IPS-18c (cell line): Measurements from ENCODE around the gene PLEKHG5.
A peak's percentile ranks its signal among the peaks of the same experiment; 100 is the strongest.
"Not testable (repeated sequence)": the region's sequence is repeated elsewhere in the genome, so short reads cannot be mapped to it uniquely, and the experiment has no call there.

Source experiments
- H3K4me3 ChIP-seq: 2 replicates; pipeline ENCODE4 v1.7.0; 2013; ENCODE audit warnings: low read depth, mild to moderate bottlenecking, low read length, moderate library complexity; ENCODE audit not compliant: insufficient read depth
- H3K9me3 ChIP-seq: one replicate; pipeline ENCODE4 v1.6.1; 2013; ENCODE audit warnings: mild to moderate bottlenecking, low read length, moderate library complexity; ENCODE audit not compliant: control insufficient read depth, insufficient read depth

Gene PLEKHG5

GRCh38 chr1:6502000-6502891 lies 10.8 kb upstream of the PLEKHG5 start:
- H3K9me3 ChIP-seq: no peaks in the 10 kb centered on the region
- no peak overlapping the region for H3K4me3 ChIP-seq

GRCh38 chr1:6501279-6501813 lies 9.9 kb upstream of the PLEKHG5 start:
- Histone ChIP-seq H3K9me3 (no peaks in the 10 kb centered on the region), H3K4me3 (no peak overlapping the region)

DNA sequence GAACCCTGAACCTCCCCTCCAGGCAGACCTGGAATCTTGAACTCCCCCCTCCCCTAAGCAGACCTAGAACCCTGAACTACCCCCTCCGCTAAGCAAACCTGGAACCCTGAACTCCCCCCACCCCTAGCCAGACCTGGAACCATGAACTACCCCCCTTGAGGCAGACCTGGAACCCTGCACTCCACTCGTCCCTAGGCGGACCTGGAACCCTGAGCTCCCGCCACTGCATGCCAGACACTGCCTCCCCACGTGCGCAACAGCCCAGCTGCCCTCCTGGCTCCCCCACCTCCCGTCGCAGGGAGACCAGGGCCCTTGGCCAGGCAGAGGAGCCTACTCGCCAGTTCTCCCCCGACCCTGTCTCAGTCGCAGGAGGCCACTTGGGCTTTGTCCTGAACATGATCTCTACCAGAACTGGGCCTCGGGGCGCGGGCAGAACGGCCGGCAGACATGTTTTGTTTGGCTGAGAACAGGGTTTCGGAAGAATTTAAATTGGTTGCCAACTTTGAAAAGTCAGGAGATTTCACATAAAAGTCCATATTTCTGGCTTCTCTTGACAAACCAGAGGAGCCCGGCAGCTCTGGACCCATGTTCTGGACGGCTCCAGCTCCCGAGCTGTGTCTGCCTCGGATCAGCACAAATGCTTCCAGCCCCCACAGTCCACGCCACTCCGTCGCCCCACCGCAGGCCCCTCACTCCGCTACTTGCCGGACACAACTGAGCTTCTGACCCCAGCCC lies 9.2 kb upstream of the PLEKHG5 start:
- no peaks in the 10 kb centered on the region for H3K9me3 ChIP-seq

DNA sequence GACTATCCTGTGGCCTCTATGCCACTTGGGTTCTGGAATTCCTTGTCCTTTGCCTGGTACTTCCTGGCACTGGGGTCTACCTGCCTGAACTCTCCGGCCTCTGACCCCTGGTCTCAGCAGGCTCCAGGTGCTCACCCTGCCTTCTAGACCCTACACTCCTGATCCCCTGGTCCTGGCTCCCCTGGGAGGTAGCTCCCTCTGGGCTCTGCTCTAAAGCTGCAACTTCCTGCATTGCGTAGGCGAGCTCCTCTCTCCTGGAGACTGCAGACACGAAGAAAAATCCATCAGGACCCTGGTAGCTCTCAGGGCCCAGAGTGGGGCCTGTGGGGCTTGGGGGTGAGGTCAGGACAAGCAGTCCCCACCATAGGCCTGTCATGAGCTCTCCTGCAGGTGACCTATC lies 7.8 kb upstream of the PLEKHG5 start:
- H3K9me3 ChIP-seq: no peaks in the 10 kb centered on the region
- H3K4me3 ChIP-seq: no peak overlapping the region

More for the DNA sequence above, 9.2 kb upstream of the PLEKHG5 start:
- no peak overlapping the region for H3K4me3 ChIP-seq

- Histone ChIP-seq H3K4me3 (no peak overlapping the region), H3K9me3 (no peaks in the 10 kb centered on the region)
These were observed 7.2 kb upstream of the PLEKHG5 start for GRCh38 chr1:6498576-6499111.

DNA sequence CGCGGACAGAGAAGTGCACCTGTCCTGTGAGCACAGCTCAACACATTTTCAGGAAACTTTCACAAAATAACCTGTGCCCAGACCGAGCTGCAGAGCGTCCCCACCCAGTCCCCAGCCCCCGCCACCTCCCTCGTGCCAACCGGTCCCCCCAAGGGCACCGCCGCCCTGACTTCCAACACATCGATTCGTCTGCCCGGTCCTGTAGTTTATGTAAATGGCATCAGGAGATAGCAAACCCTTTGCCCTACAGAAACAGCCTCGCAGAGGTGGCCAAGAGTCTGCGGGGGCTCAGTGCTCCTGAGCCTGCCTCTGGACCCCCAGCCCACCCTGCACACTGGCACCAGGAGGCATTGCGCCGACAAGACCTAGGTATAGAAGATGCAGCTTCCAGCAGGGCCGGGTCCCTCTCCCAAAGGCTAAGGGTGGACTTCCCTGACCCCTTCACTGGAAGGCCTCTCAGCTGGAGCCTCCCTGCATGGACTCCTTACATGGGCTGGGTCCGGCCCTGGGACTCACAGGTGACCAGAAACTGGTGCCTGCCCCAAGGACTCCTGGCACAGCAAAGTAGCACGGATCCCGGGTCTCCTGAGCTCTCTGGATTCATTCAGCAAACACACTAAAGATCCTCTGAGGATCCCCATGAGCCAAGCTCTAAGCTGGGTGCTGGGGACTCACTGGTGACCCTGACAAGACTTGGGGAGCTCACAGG lies 6.6 kb upstream of the PLEKHG5 start:
- Histone ChIP-seq H3K4me3 (peak overlapping the region; percentile 63), H3K9me3 (no peaks in the 10 kb centered on the region)

- Histone ChIP-seq H3K9me3 (no peaks in the 10 kb centered on the region), H3K4me3 (peak overlapping the region; percentile 63)
These were observed 5.9 kb upstream of the PLEKHG5 start for GRCh38 chr1:6497215-6497866.

- H3K4me3 ChIP-seq: peak overlapping the region; percentile 59
These were observed 5.4 kb upstream of the PLEKHG5 start for GRCh38 chr1:6496890-6497214.

DNA sequence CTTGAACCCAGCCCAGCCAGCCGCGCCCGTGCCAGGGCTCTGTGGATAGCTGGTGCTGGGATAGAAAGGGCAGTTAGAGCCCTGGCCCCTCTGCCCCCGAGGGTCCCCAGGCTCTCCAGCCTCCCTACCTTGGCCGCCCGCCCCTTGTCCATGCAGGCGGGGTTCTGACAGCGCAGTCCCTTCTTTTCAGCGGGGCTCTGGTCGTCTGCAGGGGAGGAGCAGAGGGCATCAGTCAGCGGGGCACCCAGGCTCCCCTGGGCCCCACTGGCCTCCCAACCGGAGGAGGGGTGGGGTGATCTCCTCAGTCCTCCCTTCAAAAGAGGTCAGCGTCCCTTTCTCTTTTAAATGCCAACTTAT lies 4.9 kb upstream of the PLEKHG5 start:
- Histone ChIP-seq H3K9me3 (no peaks in the 10 kb centered on the region), H3K4me3 (peak overlapping the region; percentile 59)

More at GRCh38 chr1:6496890-6497214, 5.4 kb upstream of the PLEKHG5 start:
- no peaks in the 10 kb centered on the region for H3K9me3 ChIP-seq

DNA sequence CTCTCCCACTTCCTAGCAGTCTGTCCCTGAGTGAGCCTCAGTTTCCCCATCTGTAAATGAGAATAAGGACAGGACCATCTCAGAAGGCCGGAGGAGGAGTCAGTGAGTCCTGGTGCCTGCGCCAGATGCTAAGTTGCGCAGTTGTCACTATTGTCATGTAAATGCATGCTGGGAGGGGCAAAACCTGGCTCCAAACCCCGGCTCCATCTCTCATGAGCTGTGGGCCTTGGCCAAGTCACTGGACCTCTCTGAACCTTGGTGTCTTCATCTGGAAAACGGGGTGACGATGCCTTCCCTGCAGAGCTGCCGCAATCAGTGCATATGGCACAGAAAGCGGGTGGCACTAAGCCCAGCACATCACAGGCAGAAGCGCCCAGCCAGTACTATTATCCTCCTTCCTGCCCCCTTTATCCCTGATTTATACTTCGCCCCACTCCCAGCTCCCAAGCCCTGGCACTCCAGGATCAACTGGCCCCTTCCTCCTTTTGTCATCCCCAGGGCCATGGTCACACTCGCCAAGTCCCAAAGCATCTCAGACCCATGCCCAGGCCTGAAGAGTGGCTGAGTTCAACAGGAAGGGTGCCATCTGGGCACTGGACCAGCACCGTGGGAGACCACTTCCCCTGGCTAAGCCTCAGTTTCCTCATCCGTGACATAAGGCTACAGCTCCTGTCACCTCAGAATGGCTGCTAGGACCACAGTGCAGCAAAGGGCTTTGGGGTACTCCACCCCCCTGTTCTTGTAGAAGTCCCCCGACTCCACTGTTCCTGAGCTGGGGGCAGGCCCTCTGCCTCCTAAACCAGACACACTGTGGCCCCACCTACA lies 4.3 kb upstream of the PLEKHG5 start:
- Histone ChIP-seq H3K9me3 (no peaks in the 10 kb centered on the region), H3K4me3 (peak overlapping the region; percentile 59)

GRCh38 chr1:6495041-6495441 lies 3.6 kb upstream of the PLEKHG5 start:
- H3K4me3 ChIP-seq: no peak overlapping the region

GRCh38 chr1:6494627-6495026 lies 3.2 kb upstream of the PLEKHG5 start:
- no peak overlapping the region for H3K4me3 ChIP-seq

More at GRCh38 chr1:6495041-6495441, 3.6 kb upstream of the PLEKHG5 start:
- H3K9me3 ChIP-seq: no peaks in the 10 kb centered on the region

DNA sequence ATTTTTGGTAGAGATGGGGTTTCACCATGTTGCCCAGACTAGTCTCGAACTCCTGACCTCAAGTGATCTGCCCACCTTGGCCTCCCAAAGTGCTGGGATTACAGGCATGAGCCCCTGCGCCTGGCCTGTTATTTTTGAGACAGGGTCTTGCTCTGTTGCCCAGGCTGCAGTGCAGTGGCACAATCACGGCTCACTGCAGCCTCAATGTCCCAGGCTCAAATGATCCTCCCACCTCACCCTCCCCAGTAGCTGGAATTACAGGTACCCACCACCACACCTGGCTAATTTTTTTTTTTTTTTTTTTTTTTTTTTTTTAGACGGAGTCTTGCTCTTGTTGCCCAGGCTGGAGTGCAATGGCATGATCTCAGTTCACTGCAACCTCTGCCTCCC lies 2.4 kb upstream of the PLEKHG5 start:
- H3K4me3 ChIP-seq, H3K9me3 ChIP-seq: not testable (repeated sequence)

More at GRCh38 chr1:6494627-6495026, 3.2 kb upstream of the PLEKHG5 start:
- H3K9me3 ChIP-seq: no peaks in the 10 kb centered on the region

DNA sequence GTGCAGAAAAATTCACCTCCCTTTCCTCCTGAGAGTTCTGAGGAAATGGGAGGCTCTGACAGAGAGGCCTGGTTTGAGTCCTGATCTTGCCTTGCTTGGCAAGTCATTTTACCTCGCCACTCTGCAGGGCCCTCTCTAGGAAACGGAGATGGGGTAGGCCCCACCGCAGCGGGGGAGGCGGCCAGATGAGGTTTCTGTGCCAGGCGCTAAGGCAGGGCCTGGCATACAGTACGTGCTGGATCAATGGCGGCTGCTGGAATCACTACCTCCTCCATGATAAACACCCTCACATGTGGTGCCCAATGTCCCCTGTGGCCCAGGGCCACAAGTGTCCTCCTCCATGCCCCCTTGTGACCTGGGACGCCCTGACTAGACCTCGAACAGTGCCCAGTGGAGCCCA lies 499 bp upstream of the PLEKHG5 start:
- Histone ChIP-seq H3K9me3 (no peaks in the 10 kb centered on the region), H3K4me3 (no peak overlapping the region; the same call in 1 of the 2 replicates)

DNA sequence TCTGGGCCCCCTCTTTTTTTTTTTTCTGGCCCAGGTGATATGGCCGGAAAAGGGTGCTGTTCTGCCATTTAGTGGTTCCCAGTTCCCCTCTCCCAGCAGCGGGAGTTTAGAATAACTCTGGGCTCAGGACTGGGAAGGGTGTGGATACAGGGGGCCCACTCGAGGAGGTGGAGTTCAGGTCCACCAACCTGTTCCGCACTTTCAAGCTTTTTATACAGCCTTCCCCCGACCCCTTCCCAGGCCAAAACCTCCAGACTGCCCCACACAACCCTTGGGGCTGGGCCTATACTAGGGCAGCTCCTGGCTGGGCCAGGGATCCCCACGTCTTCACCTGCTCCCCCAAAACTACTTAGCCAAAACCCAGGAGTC lies 402 bp downstream of the PLEKHG5 start:
- H3K4me3 ChIP-seq: peak overlapping the region; percentile 84
- H3K9me3 ChIP-seq: no peaks in the 10 kb centered on the region
